Right renal pelvis (tissue), 4 donors: ENCODE results near the gene OR10A3. TPM values are rescaled to one million over a fixed set of nuclear protein-coding genes. Genes with fewer than 3 reads are reported as not detected.
"Not testable (repeated sequence)": the region's sequence is repeated elsewhere in the genome, so short reads cannot be mapped to it uniquely, and the experiment has no call there.

ENCODE experiments used
- DNase-seq, 4 donors: peaks; one replicate each; pipeline ENCODE4 v3.0.0-alpha.2; 2013; ENCODE audit warnings: low read depth in 4 of 4, low spot score in 3 of 4, missing footprints in 1 of 4
- polyA plus RNA-seq, 4 donors: library from polyadenylated mRNA; unstranded; fragments of 120-200 nt; gene quantifications; one replicate each; pipeline ENCODE4 v1.2.1, GENCODE V29; 2013; ENCODE audit not compliant: insufficient read length in 4 of 4

OR10A3 gene
- polyA plus RNA-seq = under 1 TPM in 1 of 4 donors, not detected in 3; 0.04 TPM

- no peak for DNase-seq
Observed at GRCh38 chr11:7941608-7942007, at the start of gene OR10A3. Gene OR10A3 (minus strand): TSS chr11:7941708. CDS start chr11:7939520, 2,188 bp downstream.

- not testable (repeated sequence) for DNase-seq
Observed at GRCh38 chr11:7987560-7987883, 46.0 kb upstream of the OR10A3 start.

GRCh38 chr11:7986768-7987559 is 45.5 kb upstream of the OR10A3 start, which contains the start of gene EIF3F:
Gene EIF3F (plus strand): TSS chr11:7987337. CDS start chr11:7987353, 16 bp downstream.
- peak; percentile 87 to 98 (median 98) for DNase-seq

GRCh38 chr11:7983832-7984590 is 42.5 kb upstream of the OR10A3 start:
- DNase-seq = no peak

GRCh38 chr11:7982582-7983119 is 41.1 kb upstream of the OR10A3 start:
- DNase-seq = no peak

GRCh38 chr11:7981619-7982157 is 40.2 kb upstream of the OR10A3 start:
- no peak for DNase-seq

- DNase-seq = no peak
Observed at GRCh38 chr11:7977232-7977917, 35.9 kb upstream of the OR10A3 start.

- DNase-seq = no peak
Observed at GRCh38 chr11:7974668-7975067, 33.2 kb upstream of the OR10A3 start.

GRCh38 chr11:7973011-7973410 is 31.5 kb upstream of the OR10A3 start:
- no peak for DNase-seq

GRCh38 chr11:7971846-7972245 is 30.3 kb upstream of the OR10A3 start:
- DNase-seq = no peak

GRCh38 chr11:7969756-7970646 is 28.5 kb upstream of the OR10A3 start:
- DNase-seq = no peak

GRCh38 chr11:7968686-7969085 is 27.2 kb upstream of the OR10A3 start:
- DNase-seq = no peak

GRCh38 chr11:7967826-7968225 is 26.3 kb upstream of the OR10A3 start:
- DNase-seq = no peak

- no peak for DNase-seq
Observed at GRCh38 chr11:7967097-7967496, 25.6 kb upstream of the OR10A3 start.

GRCh38 chr11:7965386-7965785 is 23.9 kb upstream of the OR10A3 start, which contains the start of gene NLRP10:
Gene NLRP10 (minus strand): TSS chr11:7965447. CDS start chr11:7963495, 1,952 bp downstream.
- no peak for DNase-seq

GRCh38 chr11:7964873-7965272 is 23.4 kb upstream of the OR10A3 start:
- no peak for DNase-seq

- no peak for DNase-seq
Observed at GRCh38 chr11:7964261-7964660, 22.8 kb upstream of the OR10A3 start.

GRCh38 chr11:7955191-7955590 is 13.7 kb upstream of the OR10A3 start:
- DNase-seq = no peak

- DNase-seq = no peak
Observed at GRCh38 chr11:7949934-7950333, 8.4 kb upstream of the OR10A3 start.

- DNase-seq = no peak
Observed at GRCh38 chr11:7944123-7944522, 2.6 kb upstream of the OR10A3 start.
